ENCODE data around the gene OGN.

Gene OGN

DNA sequence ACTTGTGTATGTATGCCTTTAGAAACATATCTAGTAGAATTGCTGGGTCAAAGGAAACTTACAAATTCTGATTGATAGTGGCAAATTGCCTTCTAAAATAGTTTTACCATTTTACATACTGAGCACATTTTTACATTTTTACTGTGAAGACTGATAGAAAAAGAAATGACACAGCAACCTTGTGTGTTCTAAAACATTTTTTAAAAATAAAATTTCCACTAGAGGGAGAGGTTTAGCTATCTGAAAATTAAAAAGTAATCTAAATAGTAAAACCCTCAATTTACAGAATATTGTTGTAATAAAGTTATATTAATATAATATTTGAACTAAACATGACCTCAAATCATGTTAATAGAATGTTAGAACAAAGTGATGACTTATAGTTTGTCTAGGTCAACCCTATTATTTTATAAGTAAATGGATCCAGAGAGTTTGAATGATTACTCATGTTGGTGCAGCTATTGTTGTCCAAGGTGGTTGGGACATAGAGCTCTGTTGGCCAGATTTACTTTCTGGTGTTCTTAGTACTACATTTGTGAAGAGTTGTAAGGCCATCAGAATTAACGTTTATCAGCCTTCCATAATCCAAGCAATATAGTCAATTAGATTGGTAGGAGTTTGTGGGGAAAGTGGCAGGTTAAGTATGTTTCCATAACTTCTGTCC is 61.4 kb downstream of the OGN start:
- no peak for DNase-seq (ENCODE audit: low spot score)

DNA sequence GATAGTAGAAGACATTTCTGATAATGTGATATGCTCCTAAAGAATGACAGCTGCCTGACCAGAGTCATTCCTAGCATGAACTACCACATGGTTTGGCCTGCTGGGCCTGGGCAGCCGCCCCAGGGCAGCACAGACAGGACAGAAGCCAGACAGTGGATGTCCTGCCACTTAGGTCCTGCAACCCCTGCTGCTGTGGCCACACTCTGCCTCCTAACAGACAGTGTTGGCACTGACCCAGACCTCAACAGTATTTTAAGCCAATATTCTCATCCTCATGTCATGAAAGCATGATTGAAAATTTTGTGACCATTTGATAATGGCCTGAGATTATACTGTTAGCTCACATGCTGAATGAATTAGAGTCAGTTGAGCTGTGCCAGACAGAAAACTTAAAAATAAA is 62.8 kb downstream of the OGN start:
- DNase-seq (ENCODE audit: low spot score) = no peak

DNA sequence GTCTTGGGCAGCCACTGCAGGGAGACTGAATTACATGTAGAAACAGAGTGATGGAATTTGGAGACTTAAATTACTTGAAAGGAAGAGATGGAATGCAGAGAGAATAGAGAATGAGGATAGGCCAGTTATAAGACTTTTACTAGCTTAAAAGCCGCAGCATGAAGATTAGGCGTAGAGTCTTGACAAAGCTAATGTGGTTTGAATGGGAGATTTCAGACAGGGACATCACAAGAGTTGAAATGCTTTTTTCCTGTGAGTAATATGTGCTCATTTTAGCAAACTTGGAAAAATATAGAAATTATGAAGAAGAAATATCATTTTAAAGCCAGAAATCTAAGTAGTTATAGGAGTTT is 71.1 kb downstream of the OGN start:
- DNase-seq (ENCODE audit: low spot score) = no peak
